Mesendoderm (in vitro differentiated cells): ENCODE results near the gene FAM72C.
"Not testable (repeated sequence)": the region's sequence is repeated elsewhere in the genome, so short reads cannot be mapped to it uniquely, and the experiment has no call there.

ENCODE experiments used
- DNase-seq: peaks from one replicate; pipeline ENCODE4 v3.0.0; 2013
- H2AK5ac ChIP-seq: 2 replicates; pipeline ENCODE4 v1.6.1; 2013; ENCODE audit warnings: low read length, inconsistent platforms
- H2BK120ac ChIP-seq: 2 replicates; pipeline ENCODE4 v1.6.1; 2013; ENCODE audit warnings: low read depth, mild to moderate bottlenecking, low read length, moderate library complexity, mixed read lengths
- H2BK15ac ChIP-seq: replicated peaks from 2 replicates; pipeline ENCODE4 v1.6.1; 2013; ENCODE audit warnings: low read depth, mild to moderate bottlenecking, moderate library complexity
- H2BK5ac ChIP-seq: 2 replicates; pipeline ENCODE4 v1.6.1; 2013; ENCODE audit warnings: low read length, inconsistent platforms
- H3K18ac ChIP-seq: 2 replicates; pipeline ENCODE4 v1.6.1; 2013; ENCODE audit warnings: mild to moderate bottlenecking, low read length, mixed read lengths
- H3K23ac ChIP-seq: one replicate; pipeline ENCODE4 v1.6.1; 2013; ENCODE audit warnings: low read length
- H3K27ac ChIP-seq: 2 replicates; pipeline ENCODE4 v1.5.1; 2013; ENCODE audit warnings: low read depth, mild to moderate bottlenecking, inconsistent platforms, low read length, moderate library complexity
- H3K27me3 ChIP-seq: 2 replicates; pipeline ENCODE4 v1.6.1; 2013; ENCODE audit warnings: low read length, control low read depth, mild to moderate bottlenecking, inconsistent platforms; ENCODE audit not compliant: insufficient read depth, poor library complexity
- H3K36me3 ChIP-seq: 2 replicates; pipeline ENCODE4 v1.6.1; 2013; ENCODE audit warnings: low read length, inconsistent platforms; ENCODE audit not compliant: control insufficient read depth, insufficient read depth
- H3K4ac ChIP-seq: one replicate; pipeline ENCODE4 v1.6.1; 2013; ENCODE audit warnings: low read depth, mild to moderate bottlenecking, low read length, moderate library complexity
- H3K4me1 ChIP-seq: 2 replicates; pipeline ENCODE4 v1.6.1; 2013; ENCODE audit warnings: low read depth, low read length, inconsistent platforms; ENCODE audit not compliant: control insufficient read depth
- H3K4me2 ChIP-seq: 2 replicates; pipeline ENCODE4 v1.6.1; 2013; ENCODE audit warnings: low read length
- H3K4me3 ChIP-seq: 2 replicates; pipeline ENCODE4 v1.5.1; 2013; ENCODE audit warnings: mild to moderate bottlenecking, low read length
- H3K56ac ChIP-seq: one replicate; pipeline ENCODE4 v1.6.1; 2013; ENCODE audit warnings: low read length
- H3K79me1 ChIP-seq: 2 replicates; pipeline ENCODE4 v1.6.1; 2013; ENCODE audit warnings: low read length, inconsistent platforms
- H3K79me2 ChIP-seq: 2 replicates; pipeline ENCODE4 v1.6.1; 2013; ENCODE audit warnings: mild to moderate bottlenecking, low read length; ENCODE audit not compliant: control insufficient read depth, insufficient read depth
- H3K9ac ChIP-seq: 2 replicates; pipeline ENCODE4 v1.6.1; 2013; ENCODE audit warnings: low read length, inconsistent platforms
- H4K5ac ChIP-seq: one replicate; pipeline ENCODE4 v1.6.1; 2013; ENCODE audit warnings: low read length
- H4K8ac ChIP-seq: one replicate; pipeline ENCODE4 v1.6.1; 2013; ENCODE audit warnings: low read depth, mild to moderate bottlenecking, control low read depth, low read length, moderate library complexity
- WGBS: extraction: QIAGEN DNeasy Blood & Tissue Kit; methylation state at CpG from one replicate; pipeline ENCODE4 v1.1.7; 2013; ENCODE audit warnings: low lambda C conversion rate, missing lambda C conversion rate; ENCODE audit not compliant: insufficient coverage; ENCODE audit errors: extremely low coverage; 5-methylcytosine and 5-hydroxymethylcytosine counted together

FAM72C gene

DNA sequence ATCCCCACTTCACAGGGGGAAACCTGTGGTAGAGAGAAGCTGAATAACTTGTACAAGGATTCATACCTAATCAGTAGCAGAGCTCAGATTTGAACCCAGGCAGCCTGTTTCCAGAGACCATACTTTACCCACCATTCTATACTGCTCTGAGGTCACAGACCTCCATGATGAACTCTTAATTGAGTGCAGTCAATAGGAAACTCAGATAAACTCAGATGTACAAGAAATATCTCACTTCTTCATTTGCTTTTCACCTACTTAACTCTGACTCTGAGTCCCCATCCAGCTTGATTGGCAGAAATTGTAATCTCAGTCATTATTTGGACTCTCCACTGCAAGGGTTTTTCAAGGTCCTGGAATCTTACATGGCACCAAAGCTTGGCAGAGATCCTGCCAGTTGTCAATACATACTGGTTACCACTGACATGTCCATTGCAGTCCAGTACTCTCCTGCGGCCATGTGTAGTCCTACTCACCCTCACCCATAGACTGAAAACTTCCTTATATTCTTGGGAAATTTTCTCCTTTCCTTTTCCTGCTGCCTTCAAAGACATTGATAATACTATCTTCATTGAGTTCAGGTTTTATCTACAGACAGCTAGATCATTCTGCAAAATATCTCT, 29.4 kb downstream of the FAM72C start:
- H3K56ac ChIP-seq, H4K8ac ChIP-seq, H3K23ac ChIP-seq, H4K5ac ChIP-seq, H3K36me3 ChIP-seq, H3K79me1 ChIP-seq, H3K4me1 ChIP-seq, H3K18ac ChIP-seq, H2BK5ac ChIP-seq, H3K27me3 ChIP-seq, H2BK15ac ChIP-seq, H3K27ac ChIP-seq, H3K4me3 ChIP-seq, H3K4me2 ChIP-seq, H3K79me2 ChIP-seq, H3K4ac ChIP-seq, H2BK120ac ChIP-seq, H2AK5ac ChIP-seq, H3K9ac ChIP-seq, DNase-seq: not testable (repeated sequence)
- WGBS = no CpG with 5 or more reads among the region's 1 CpG

DNA sequence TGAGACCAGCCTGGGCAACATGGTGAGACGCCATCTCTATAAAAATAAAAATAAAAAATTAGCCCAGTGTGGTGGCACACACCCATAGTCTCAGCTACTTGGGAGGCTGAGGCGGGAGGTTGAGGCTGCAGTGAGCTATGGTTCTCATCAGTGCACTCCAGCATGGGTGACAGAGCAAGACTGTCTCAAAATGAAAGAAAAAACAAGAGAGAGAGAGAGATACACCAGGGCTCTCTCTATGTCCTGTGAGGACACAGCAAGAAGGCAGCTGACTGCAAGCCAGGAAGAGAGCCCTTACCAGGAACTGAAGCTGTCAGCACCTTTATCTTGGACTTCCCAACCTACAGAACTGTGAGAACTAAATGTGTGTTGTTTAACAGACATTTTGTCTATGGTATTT, 32.1 kb downstream of the FAM72C start:
- H3K23ac ChIP-seq, H2BK15ac ChIP-seq, H3K27me3 ChIP-seq, H3K36me3 ChIP-seq, H3K4me1 ChIP-seq, DNase-seq, H3K4me2 ChIP-seq, H3K4ac ChIP-seq, H3K18ac ChIP-seq, H4K5ac ChIP-seq, H3K79me2 ChIP-seq, H3K56ac ChIP-seq, H2BK5ac ChIP-seq, H3K4me3 ChIP-seq, H3K79me1 ChIP-seq, H2AK5ac ChIP-seq, H3K27ac ChIP-seq, H3K9ac ChIP-seq, H2BK120ac ChIP-seq, H4K8ac ChIP-seq: not testable (repeated sequence)
- WGBS = no CpG with 5 or more reads among the region's 2 CpGs

DNA sequence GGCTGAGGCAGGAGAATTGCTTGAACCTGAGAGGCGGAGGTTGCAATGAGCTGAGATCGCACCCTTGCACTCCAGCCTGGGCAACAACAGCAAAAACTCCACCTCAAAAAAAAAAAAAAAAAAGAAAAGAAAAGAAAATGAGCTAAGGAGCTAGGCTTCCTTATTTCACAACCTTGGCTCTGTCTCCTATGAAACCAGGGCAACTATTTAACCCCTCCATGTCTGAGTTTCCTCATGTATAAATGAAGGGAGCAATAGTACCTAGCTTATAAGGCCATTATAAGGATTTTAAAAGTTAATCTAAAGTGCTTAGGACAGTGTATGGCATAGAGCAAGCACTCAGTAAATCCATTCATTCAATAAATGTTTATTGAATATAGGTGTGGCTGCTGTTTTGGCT, 32.9 kb downstream of the FAM72C start:
- DNase-seq, H3K4me3 ChIP-seq, H3K18ac ChIP-seq, H3K56ac ChIP-seq, H3K4ac ChIP-seq, H3K4me1 ChIP-seq, H3K79me1 ChIP-seq, H3K79me2 ChIP-seq, H2AK5ac ChIP-seq, H3K4me2 ChIP-seq, H3K36me3 ChIP-seq, H3K27ac ChIP-seq, H4K5ac ChIP-seq, H3K23ac ChIP-seq, H3K27me3 ChIP-seq, H3K9ac ChIP-seq, H2BK120ac ChIP-seq, H2BK15ac ChIP-seq, H2BK5ac ChIP-seq, H4K8ac ChIP-seq: not testable (repeated sequence)
- WGBS = no CpG with 5 or more reads among the region's 2 CpGs

DNA sequence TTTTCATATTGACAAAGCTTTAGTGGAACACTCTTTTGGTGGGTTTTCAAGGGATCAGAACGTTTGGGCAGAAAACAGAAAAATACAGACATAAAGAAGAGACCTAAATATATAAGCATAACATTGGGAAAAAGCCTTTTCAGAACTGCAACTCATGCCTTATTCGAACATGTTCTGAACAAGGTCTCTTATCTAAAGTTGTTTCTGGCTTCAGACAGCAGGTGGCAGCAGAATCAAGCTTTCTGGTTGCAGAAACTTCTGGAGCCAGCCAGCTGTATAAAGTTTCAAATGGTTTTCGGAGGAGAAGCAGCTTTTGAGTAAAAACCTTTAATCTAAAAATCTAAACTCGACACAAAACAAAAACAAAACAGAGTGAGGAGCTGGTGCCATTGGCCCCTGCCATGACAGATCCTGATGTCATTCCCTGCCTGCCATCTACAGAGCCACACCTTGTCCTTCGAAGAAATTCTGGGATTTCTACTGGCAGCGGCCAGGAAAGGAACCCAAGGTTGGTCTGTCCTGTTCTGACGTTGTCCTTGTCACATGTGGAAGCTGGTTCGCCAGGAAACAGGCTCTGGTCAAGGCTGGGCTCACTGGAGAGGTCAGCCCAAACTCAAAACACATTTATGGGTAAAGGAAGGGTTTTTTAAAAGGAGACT, 35.2 kb downstream of the FAM72C start:
- H3K4me2 ChIP-seq, H3K79me1 ChIP-seq, H3K23ac ChIP-seq, H2BK120ac ChIP-seq, H2BK15ac ChIP-seq, H3K27me3 ChIP-seq, H3K4me3 ChIP-seq, DNase-seq, H3K79me2 ChIP-seq, H4K8ac ChIP-seq, H2BK5ac ChIP-seq, H3K36me3 ChIP-seq, H2AK5ac ChIP-seq, H3K27ac ChIP-seq, H3K56ac ChIP-seq, H3K9ac ChIP-seq, H3K18ac ChIP-seq, H4K5ac ChIP-seq, H3K4ac ChIP-seq, H3K4me1 ChIP-seq: not testable (repeated sequence)
- no CpG with 5 or more reads among the region's 8 CpGs for WGBS

DNA sequence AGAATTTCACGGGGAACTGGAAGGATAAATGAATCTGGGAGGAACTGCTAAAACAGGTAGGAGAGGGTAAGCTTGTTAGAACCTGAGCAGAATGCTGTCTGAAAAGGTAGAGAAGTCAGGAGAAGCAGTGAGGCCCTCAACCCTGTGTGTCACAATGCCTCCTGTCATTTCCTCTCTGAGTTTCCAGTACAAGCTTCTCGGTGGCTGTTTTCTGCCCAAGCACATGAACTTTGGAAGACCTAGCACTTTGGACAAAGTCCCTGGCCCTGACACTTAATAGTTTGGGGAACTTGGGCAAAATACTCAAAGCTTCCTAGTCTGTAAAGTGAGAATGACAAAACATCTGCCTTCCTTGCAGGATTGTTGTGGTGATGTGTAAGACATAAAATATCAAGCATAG, 52.7 kb downstream of the FAM72C start:
- not testable (repeated sequence) for H3K79me1 ChIP-seq

DNA sequence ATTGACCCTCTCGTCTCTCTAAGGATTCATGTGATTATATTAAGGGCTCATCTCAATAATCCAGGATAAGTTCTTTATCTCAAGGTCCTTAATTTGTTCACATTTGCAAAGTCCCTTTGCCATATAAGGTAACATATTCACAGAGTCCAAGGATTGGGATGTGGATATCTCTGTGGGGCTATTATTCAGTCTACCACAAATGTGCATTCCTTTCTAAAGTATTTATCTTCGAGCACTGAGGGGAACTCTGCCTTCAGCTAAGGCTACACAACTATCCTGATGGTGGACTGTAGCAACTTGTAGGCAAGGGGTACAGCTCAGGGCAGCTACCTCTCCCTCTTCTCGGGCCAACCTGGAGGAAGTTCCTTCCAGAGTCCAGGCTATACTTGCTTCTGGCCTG, 53.2 kb downstream of the FAM72C start:
- no CpG with 5 or more reads among the region's 3 CpGs for whole genome bisulfite sequencing
- H3K79me1 ChIP-seq, H3K27ac ChIP-seq, H2BK15ac ChIP-seq, H3K23ac ChIP-seq, H2BK5ac ChIP-seq, H3K27me3 ChIP-seq, H4K5ac ChIP-seq, H3K56ac ChIP-seq, H3K36me3 ChIP-seq, H2BK120ac ChIP-seq, H3K4ac ChIP-seq, H3K18ac ChIP-seq, H3K4me1 ChIP-seq, H2AK5ac ChIP-seq, H3K9ac ChIP-seq, H3K4me3 ChIP-seq, H3K4me2 ChIP-seq, H4K8ac ChIP-seq, H3K79me2 ChIP-seq, DNase-seq: not testable (repeated sequence)

More for the DNA sequence above, 52.7 kb downstream of the FAM72C start:
- not testable (repeated sequence) for DNase-seq, H4K8ac ChIP-seq, H2BK120ac ChIP-seq, H3K4me3 ChIP-seq, H3K4me2 ChIP-seq, H3K18ac ChIP-seq, H3K79me2 ChIP-seq, H3K4me1 ChIP-seq, H3K56ac ChIP-seq, H3K9ac ChIP-seq, H2BK15ac ChIP-seq, H3K23ac ChIP-seq, H3K27ac ChIP-seq, H2AK5ac ChIP-seq, H3K36me3 ChIP-seq, H3K4ac ChIP-seq, H2BK5ac ChIP-seq, H3K27me3 ChIP-seq, H4K5ac ChIP-seq
- WGBS = no CpG with 5 or more reads among the region's 2 CpGs
